OCI-LY1 (cell line): ENCODE data around the gene NLRP14.

Source experiments
- H2AFZ ChIP-seq: fragments of 200-600 bp; sonication (generic), shearing (Covaris generic); 2 replicates; pipeline ENCODE4 v1.6.0; 2014; ENCODE audit warnings: antibody characterized with exemption, mild to moderate bottlenecking, low read length
- H3F3A ChIP-seq: fragments of 200-600 bp; sonication (generic), shearing (Covaris generic); 2 replicates; pipeline ENCODE4 v1.6.0; 2014; ENCODE audit warnings: mild to moderate bottlenecking, antibody characterized with exemption, low read length, moderate library complexity; ENCODE audit not compliant: insufficient read depth
- H3K27ac ChIP-seq: fragments of 200-600 bp; sonication (generic); 2 replicates; pipeline ENCODE4 v1.5.1; 2014; ENCODE audit warnings: low read length, mixed run types, mild to moderate bottlenecking, low read depth; ENCODE audit not compliant: poor library complexity, severe bottlenecking
- H3K27me3 ChIP-seq: fragments of 200-600 bp; sonication (generic); 2 replicates; pipeline ENCODE4 v1.6.0; 2014; ENCODE audit warnings: antibody characterized with exemption, mild to moderate bottlenecking, low read length, moderate library complexity; ENCODE audit not compliant: insufficient read depth
- H3K36me3 ChIP-seq: fragments of 200-600 bp; sonication (generic); 2 replicates; pipeline ENCODE4 v1.6.1; 2014; ENCODE audit warnings: mild to moderate bottlenecking, antibody characterized with exemption, low read length, moderate library complexity, mixed read lengths; ENCODE audit not compliant: insufficient read depth
- H3K4me1 ChIP-seq: fragments of 200-600 bp; sonication (generic); 2 replicates; pipeline ENCODE4 v1.5.1; 2014; ENCODE audit warnings: mild to moderate bottlenecking, low read length, moderate library complexity; ENCODE audit not compliant: insufficient read depth, severe bottlenecking
- H3K4me2 ChIP-seq: fragments of 200-600 bp; sonication (generic), shearing (Covaris generic); 2 replicates; pipeline ENCODE4 v1.6.1; 2014; ENCODE audit warnings: low read length
- H3K4me3 ChIP-seq: fragments of 200-600 bp; sonication (generic); 2 replicates; pipeline ENCODE4 v1.5.1; 2014; ENCODE audit warnings: low read length, low read depth, mild to moderate bottlenecking, mixed read lengths; ENCODE audit not compliant: poor library complexity, severe bottlenecking
- H3K79me2 ChIP-seq: fragments of 200-600 bp; shearing (Covaris generic); 2 replicates; pipeline ENCODE4 v1.6.1; 2016; ENCODE audit warnings: mixed run types, low read length, mixed read lengths; ENCODE audit not compliant: insufficient read depth
- H3K9ac ChIP-seq: fragments of 200-600 bp; sonication (generic), shearing (Covaris generic); 2 replicates; pipeline ENCODE4 v1.6.1; 2014; ENCODE audit warnings: mild to moderate bottlenecking, low read length, mixed read lengths
- H3K9me2 ChIP-seq: fragments of 200-600 bp; sonication (generic), shearing (Covaris generic); 2 replicates; pipeline ENCODE4 v1.6.1; 2014; ENCODE audit warnings: low read depth, mild to moderate bottlenecking, low read length, mixed read lengths
- H3K9me3 ChIP-seq: fragments of 200-600 bp; shearing (Covaris generic); 2 replicates; pipeline ENCODE4 v1.6.1; 2014; ENCODE audit warnings: low read length, mixed read lengths
- H4K20me1 ChIP-seq: fragments of 200-600 bp; sonication (generic), shearing (Covaris generic); 2 replicates; pipeline ENCODE4 v1.6.0; 2016; ENCODE audit warnings: mild to moderate bottlenecking, low read length; ENCODE audit not compliant: insufficient read depth
- CTCF ChIP-seq: fragments of 200-600 bp; sonication (generic), shearing (Covaris generic); IDR thresholded peaks from 2 replicates; pipeline ENCODE4 v1.5.1; 2017; ENCODE audit warnings: mild to moderate bottlenecking, antibody characterized with exemption, low read length, moderate library complexity, mixed read lengths
- EZH2 ChIP-seq: fragments of 200-600 bp; sonication (generic), shearing (Covaris generic); IDR thresholded peaks from 2 replicates; pipeline ENCODE4 v1.8.0; 2017; ENCODE audit warnings: borderline replicate concordance, mixed run types, mild to moderate bottlenecking, antibody characterized with exemption, low read length, moderate library complexity, mixed read lengths

Gene NLRP14

GRCh38 chr11:7020183-7020917 lies at the start of gene NLRP14, which contains the start of gene ZNF214:
TSS of gene NLRP14 (plus strand) at chr11:7020479. CDS start at chr11:7038587, 18,108 bp downstream.
TSS of gene ZNF214 (minus strand) at chr11:7020346. CDS start at chr11:7002835, 17,511 bp downstream.
- H3F3A ChIP-seq: no peaks in the 10 kb centered on the region
- H4K20me1 ChIP-seq: no peaks in the 10 kb centered on the region
- TF ChIP-seq EZH2 (no peak), CTCF (no peak)
- no peak within 1 kb of the TSS for H3K4me2 ChIP-seq
- H3K36me3 ChIP-seq: no peaks in the 10 kb centered on the region
- H3K9ac ChIP-seq: no peak within 1 kb of the TSS
- no peaks in the 10 kb centered on the region for H3K9me3 ChIP-seq
- no peaks in the 10 kb centered on the region for H3K9me2 ChIP-seq
- no peak within 1 kb of the TSS for H2AFZ ChIP-seq
- H3K27me3 ChIP-seq: no peaks in the 10 kb centered on the region
- no peak within 1 kb of the TSS for H3K27ac ChIP-seq
- no peak within 1 kb of the TSS for H3K4me3 ChIP-seq
- H3K79me2 ChIP-seq: no peaks in the 10 kb centered on the region
- no peaks in the 10 kb centered on the region for H3K4me1 ChIP-seq

- no peaks in the 10 kb centered on the region for H3K4me1 ChIP-seq
- H3F3A ChIP-seq: no peaks in the 10 kb centered on the region
- H3K27ac ChIP-seq: no peak overlapping the region
- H3K27me3 ChIP-seq: no peaks in the 10 kb centered on the region
- no peak overlapping the region for H2AFZ ChIP-seq
- H3K79me2 ChIP-seq: no peaks in the 10 kb centered on the region
- H3K9ac ChIP-seq: no peak overlapping the region
- H3K4me2 ChIP-seq: no peak overlapping the region
- no peaks in the 10 kb centered on the region for H3K9me3 ChIP-seq
- no peaks in the 10 kb centered on the region for H4K20me1 ChIP-seq
- H3K9me2 ChIP-seq: no peaks in the 10 kb centered on the region
- no peaks in the 10 kb centered on the region for H3K36me3 ChIP-seq
- TF ChIP-seq EZH2 (no peak), CTCF (no peak)
- no peak overlapping the region for H3K4me3 ChIP-seq
Observed at GRCh38 chr11:6979365-6979764, 40.9 kb upstream of the NLRP14 start.

- H3K9me3 ChIP-seq: no peaks in the 10 kb centered on the region
- no peak overlapping the region for H3K4me2 ChIP-seq
- no peak overlapping the region for H2AFZ ChIP-seq
- H3K9ac ChIP-seq: no peak overlapping the region
- H3K36me3 ChIP-seq: no peaks in the 10 kb centered on the region
- no peaks in the 10 kb centered on the region for H3K4me1 ChIP-seq
- H3K4me3 ChIP-seq: no peak overlapping the region
- H3K27ac ChIP-seq: no peak overlapping the region
- no peak for TF ChIP-seq EZH2
- TF ChIP-seq CTCF: no peak
- H3F3A ChIP-seq: no peaks in the 10 kb centered on the region
- H3K27me3 ChIP-seq: no peaks in the 10 kb centered on the region
- no peaks in the 10 kb centered on the region for H3K79me2 ChIP-seq
- H4K20me1 ChIP-seq: no peaks in the 10 kb centered on the region
- no peaks in the 10 kb centered on the region for H3K9me2 ChIP-seq
Observed at GRCh38 chr11:6986487-6986886, 33.8 kb upstream of the NLRP14 start.
